HepG2 (cell line): ENCODE data around the gene SPG7. TPM values are rescaled to one million over a fixed set of nuclear protein-coding genes. Genes with fewer than 3 reads are reported as not detected.

Source experiments
- ATAC-seq: fragments of 200-7000 bp; cut with Tn5 transposase; 3 replicates; pipeline ENCODE4 v1.9.1; 2020; ENCODE audit warnings: mild to moderate bottlenecking, moderate library complexity
- BruUV-seq: library from RNA; stranded (reverse); fragments of 400-500 nt; replicated peaks from 2 replicates; lab custom pipeline; 2021; lab: Mats Ljungman, UMichigan
- CTCF ChIA-PET: fragments of 300-600 bp; formaldehyde crosslinking; extraction: SDS; loops from one replicate; lab custom pipeline; 2021; ENCODE audit warnings: low total read pairs, inconsistent platforms, low intra/inter-chr PET ratio; lab: Yijun Ruan, JAX
- POLR2A ChIA-PET: fragments of 350-600 bp; sonication (Branson Sonifier 250); formaldehyde crosslinking; loops from one replicate; lab custom pipeline; 2020; ENCODE audit warnings: antibody characterized with exemption, inconsistent platforms; lab: Yijun Ruan, JAX
- DNase-seq: peaks from one replicate; pipeline ENCODE4 v3.0.0-alpha.2; 2015; ENCODE audit warnings: low spot score
- FAIRE-seq: peaks from 3 replicates; lab custom pipeline; 2011; peaks lifted over from hg19 to GRCh38; lab: Jason Lieb, UNC
- H2AFZ ChIP-seq: one replicate; pipeline ENCODE4 v1.6.1; 2011; ENCODE audit warnings: low read length, inconsistent platforms
- H3K27ac ChIP-seq: fragments of 300-600 bp; 3 replicates; pipeline ENCODE4 v1.8.0; 2011; ENCODE audit warnings: mixed run types, mild to moderate bottlenecking, mixed read lengths, low read length, inconsistent platforms; ENCODE audit not compliant: insufficient read depth; ENCODE audit errors: extremely low read length
- H3K27me3 ChIP-seq, 2 experiments: fragments of 200-600 bp in 1 of 2; 2 replicates in 1 of 2; 3 replicates in 1 of 2; pipeline versions ENCODE4 v1.6.0 to v1.8.0; 2011; ENCODE audit warnings: low read length in 2 of 2, mild to moderate bottlenecking in 2 of 2, moderate library complexity in 2 of 2, inconsistent platforms in 1 of 2; ENCODE audit not compliant: insufficient read depth in 2 of 2, control insufficient read depth in 1 of 2
- H3K36me3 ChIP-seq, 2 experiments: fragments of 200-600 bp in 1 of 2; replicated peaks in 1 of 2; 2 replicates in 1 of 2; 3 replicates in 1 of 2; pipeline versions ENCODE4 v1.5.1 to v1.8.0; 2011; ENCODE audit warnings: low read length in 2 of 2, inconsistent platforms in 1 of 2; ENCODE audit not compliant: insufficient read depth in 2 of 2, control insufficient read depth in 1 of 2
- H3K4me1 ChIP-seq: 2 replicates; pipeline ENCODE4 v1.5.1; 2012; ENCODE audit warnings: low read length, inconsistent platforms; ENCODE audit not compliant: insufficient read depth
- H3K4me2 ChIP-seq: 2 replicates; pipeline ENCODE4 v1.6.0; 2011; ENCODE audit warnings: low read depth, low read length, inconsistent platforms
- H3K4me3 ChIP-seq, 3 experiments: fragments of 200-600 bp in 1 of 3; sonication (generic), shearing (Covaris generic) in 1 of 3; replicated peaks in 1 of 3; 2 replicates each; pipeline ENCODE4 v1.5.1; 2011 to 2016; ENCODE audit warnings: low read length in 3 of 3, inconsistent platforms in 2 of 3, low read depth in 2 of 3, mild to moderate bottlenecking in 2 of 3, control low read depth in 1 of 3, mixed read lengths in 1 of 3; ENCODE audit not compliant: insufficient read depth in 1 of 3
- H3K79me2 ChIP-seq: one replicate; pipeline ENCODE4 v1.6.1; 2011; ENCODE audit warnings: low read length, inconsistent platforms; ENCODE audit not compliant: insufficient read depth
- H3K9ac ChIP-seq: 2 replicates; pipeline ENCODE4 v1.6.0; 2011; ENCODE audit warnings: mild to moderate bottlenecking, low read depth, low read length, inconsistent platforms; ENCODE audit not compliant: insufficient read depth
- H3K9me3 ChIP-seq: 2 replicates; pipeline ENCODE4 v1.5.1; 2012; ENCODE audit warnings: mild to moderate bottlenecking, low read length
- H4K20me1 ChIP-seq: 2 replicates; pipeline ENCODE4 v1.6.0; 2011; ENCODE audit warnings: inconsistent platforms, mild to moderate bottlenecking, low read length, moderate library complexity; ENCODE audit not compliant: insufficient read depth
- EED ChIP-seq: sonication (generic); formaldehyde crosslinking; IDR thresholded peaks from 2 replicates; pipeline ENCODE4 v1.5.0; 2020; ENCODE audit warnings: mild to moderate bottlenecking, missing genetic modification reagents
- ZNF562 ChIP-seq: sonication (generic); formaldehyde crosslinking; IDR thresholded peaks from 2 replicates; pipeline ENCODE4 v1.8.0; 2022; ENCODE audit warnings: missing genetic modification reagents, borderline replicate concordance
- ZNF629 ChIP-seq: sonication (generic); formaldehyde crosslinking; conservative IDR thresholded peaks from 2 replicates; pipeline ENCODE4 v1.5.0; 2020; ENCODE audit warnings: missing genetic modification reagents
- ZNF7 ChIP-seq: IDR thresholded peaks from 2 replicates; pipeline ENCODE4 v1.6.1; 2016; ENCODE audit warnings: missing biosample characterization, missing genetic modification reagents
- ZNF768 ChIP-seq: sonication (generic); formaldehyde crosslinking; IDR thresholded peaks from 2 replicates; pipeline ENCODE4 v1.4.0; 2020; ENCODE audit warnings: missing genetic modification reagents
- WGBS: methylation state at CpG from one replicate; pipeline ENCODE4 v1.1.6; 2017; ENCODE audit warnings: low lambda C conversion rate; 5-methylcytosine and 5-hydroxymethylcytosine counted together
- in situ Hi-C: cut with HindIII; loops from 2 replicates; pipeline ENCODE4 v1.10.0; 2017; ENCODE audit warnings: low pct_unique_long_range_greater_than_20kb; ENCODE audit not compliant: extremely low pct_ligation_motif_present
- intact Hi-C: fragments of 100-400 bp; cut with micrococcal nuclease; formaldehyde crosslinking; loops from one replicate; pipeline ENCODE4 v1.10.0; 2022; ENCODE audit not compliant: unreplicated experiment
- polyA plus RNA-seq, 8 experiments: library from polyadenylated mRNA; depleted of rRNA in 3 of 8; stranded (reverse) in 7 of 8; unstranded in 1 of 8; fragments of >200 nt; fragmentation: Illumina TruSeq in 4 of 8; extraction: Trizol in 4 of 8; gene quantifications; 2 replicates each; pipeline versions ENCODE4 v1.2.1 to v1.2.3, GENCODE V29; 2011 to 2016; ENCODE audit warnings: low read depth in 4 of 8, missing spikeins in 1 of 8, mixed read lengths in 1 of 8; ENCODE audit not compliant: insufficient read depth in 1 of 8
- total RNA-seq, 5 experiments: library from RNA; depleted of rRNA; stranded (reverse); fragments of >200 nt; fragmentation: Illumina TruSeq; extraction: Trizol; gene quantifications; 2 replicates each; pipeline ENCODE4 v1.2.3, GENCODE V29; 2016; ENCODE audit warnings: low read depth in 1 of 5
- TF ChIP-seq, protein P1 (sequence below): fragments of 450-650 bp; IDR thresholded peaks from 2 replicates; pipeline ENCODE4 v1.6.1; 2016

SPG7 gene
- total and polyA plus RNA-seq, 2 of the 13 experiments (the other 11 are each of a cell fraction or from before 2014, with no cell fraction given) = 66.0 to 136 TPM

DNA sequence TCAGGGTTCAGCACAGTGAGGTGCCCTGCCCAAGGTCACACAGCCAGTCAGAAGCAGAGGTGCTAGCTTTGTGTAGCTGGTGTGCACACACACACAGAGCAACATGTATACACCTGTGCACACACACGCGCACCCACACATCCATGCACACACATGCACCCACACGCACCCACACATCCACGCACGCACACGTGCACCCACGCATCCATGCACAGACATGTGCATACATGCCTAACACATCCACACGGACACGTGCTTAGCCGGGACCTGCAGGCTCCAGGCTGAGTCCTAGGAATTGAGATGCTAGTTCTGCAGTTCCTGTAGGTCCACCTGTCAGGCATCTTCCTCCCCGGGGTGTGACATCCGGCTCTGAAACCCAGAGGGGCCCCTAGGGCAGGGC is 92.2 kb downstream of the SPG7 start:
- ATAC-seq = no peak
- DNase-seq = no peak
- Histone ChIP-seq H2AFZ (no peak overlapping the region), H3K36me3 (no peaks in the 10 kb centered on the region), H3K4me2 (no peak overlapping the region), H3K4me3 (no peak overlapping the region), H4K20me1 (no peaks in the 10 kb centered on the region), H3K79me2 (no peaks in the 10 kb centered on the region), H3K9ac (no peak overlapping the region), H3K27ac (no peak overlapping the region), H3K9me3 (no peaks in the 10 kb centered on the region), H3K27me3 (peaks cover 16 to 31% of the 10 kb centered on the region in 2 experiments; a peak in 4 of 5 replicates), H3K4me1 (peaks cover 21% of the 10 kb centered on the region; the same call in 1 of the 2 replicates)
- in situ Hi-C loops (loop anchor here (5.0 kb wide), 1 partner anchor 42 kb away; no protein-coding TSS in a partner anchor), intact Hi-C loops (no loop called here)
- 68% methylated on average over 8 of the region's 12 CpGs for WGBS
- no peak for FAIRE-seq
- TF ChIP-seq ZNF629 (CRISPR knock-in tag) (no peak), ZNF768 (CRISPR knock-in tag) (peak; percentile 53; the same call in 1 of the 2 replicates), ZNF562 (0 out of 2 replicates have a peak, but pooled peaks have one; percentile 17)
- TF ChIP-seq, protein P1, sequence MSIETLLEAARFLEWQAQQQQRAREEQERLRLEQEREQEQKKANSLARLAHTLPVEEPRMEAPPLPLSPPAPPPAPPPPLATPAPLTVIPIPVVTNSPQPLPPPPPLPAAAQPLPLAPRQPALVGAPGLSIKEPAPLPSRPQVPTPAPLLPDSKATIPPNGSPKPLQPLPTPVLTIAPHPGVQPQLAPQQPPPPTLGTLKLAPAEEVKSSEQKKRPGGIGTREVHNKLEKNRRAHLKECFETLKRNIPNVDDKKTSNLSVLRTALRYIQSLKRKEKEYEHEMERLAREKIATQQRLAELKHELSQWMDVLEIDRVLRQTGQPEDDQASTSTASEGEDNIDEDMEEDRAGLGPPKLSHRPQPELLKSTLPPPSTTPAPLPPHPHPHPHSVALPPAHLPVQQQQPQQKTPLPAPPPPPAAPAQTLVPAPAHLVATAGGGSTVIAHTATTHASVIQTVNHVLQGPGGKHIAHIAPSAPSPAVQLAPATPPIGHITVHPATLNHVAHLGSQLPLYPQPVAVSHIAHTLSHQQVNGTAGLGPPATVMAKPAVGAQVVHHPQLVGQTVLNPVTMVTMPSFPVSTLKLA = peak; percentile 89
- CTCF ChIA-PET = no interaction called here
- no TSS peak for BruUV-seq
- POLR2A ChIA-PET = interaction anchor here (1.4 kb wide), 1 partner anchor 19 kb away, joined by 6 read pairs; no protein-coding TSS in a partner anchor

DNA sequence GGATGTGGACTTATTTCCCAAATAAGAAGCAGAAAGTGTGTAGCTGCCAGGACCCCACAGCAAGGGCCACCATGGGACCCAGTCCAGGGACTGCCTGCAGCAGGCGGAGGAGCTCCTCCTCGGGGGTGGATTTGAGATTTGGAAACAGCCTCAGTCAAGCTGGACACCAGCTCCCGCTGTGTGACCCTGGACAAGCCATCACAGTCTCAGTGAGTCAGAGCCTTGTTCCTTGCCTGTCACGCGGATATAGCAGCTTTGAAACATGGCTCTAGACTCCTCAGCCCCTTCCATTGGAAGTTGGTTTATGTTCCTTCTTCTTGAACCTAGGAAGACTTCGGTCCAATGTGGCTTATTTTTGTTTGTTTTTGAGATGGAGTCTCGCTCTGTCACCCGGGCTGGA is 92.8 kb downstream of the SPG7 start:
- Histone ChIP-seq H3K4me2 (no peak overlapping the region), H3K4me1 (peaks cover 21% of the 10 kb centered on the region; the same call in 1 of the 2 replicates), H3K27ac (no peak overlapping the region), H3K79me2 (no peaks in the 10 kb centered on the region), H2AFZ (no peak overlapping the region), H3K9me3 (no peaks in the 10 kb centered on the region), H3K27me3 (peaks cover 14 to 31% of the 10 kb centered on the region in 2 experiments; a peak in 4 of 5 replicates), H4K20me1 (no peaks in the 10 kb centered on the region), H3K36me3 (no peaks in the 10 kb centered on the region), H3K9ac (no peak overlapping the region), H3K4me3 (no peak overlapping the region)
- ChIA-PET POLR2A (no interaction called here), CTCF (no interaction called here)
- in situ Hi-C loops (loop anchor here (5.0 kb wide), 1 partner anchor 41 kb away; no protein-coding TSS in a partner anchor), intact Hi-C loops (no loop called here)
- TF ChIP-seq ZNF7 (CRISPR knock-in tag) (0 out of 2 replicates have a peak, but pooled peaks have one; percentile 45), EED (CRISPR knock-in tag) (no peak), ZNF768 (CRISPR knock-in tag) (peak; percentile 64)
- DNase-seq (no peak), ATAC-seq (no peak), FAIRE-seq (no peak)
- 35% methylated on average over 8 of the region's 8 CpGs for WGBS
- BruUV-seq = no TSS peak
